Measurements from ENCODE around the gene MASP1. TPM values are rescaled to one million over a fixed set of nuclear protein-coding genes. Genes with fewer than 3 reads are reported as not detected.

MASP1 gene
- total RNA-seq, 1 experiment from 2014 or later, result not detected

DNA sequence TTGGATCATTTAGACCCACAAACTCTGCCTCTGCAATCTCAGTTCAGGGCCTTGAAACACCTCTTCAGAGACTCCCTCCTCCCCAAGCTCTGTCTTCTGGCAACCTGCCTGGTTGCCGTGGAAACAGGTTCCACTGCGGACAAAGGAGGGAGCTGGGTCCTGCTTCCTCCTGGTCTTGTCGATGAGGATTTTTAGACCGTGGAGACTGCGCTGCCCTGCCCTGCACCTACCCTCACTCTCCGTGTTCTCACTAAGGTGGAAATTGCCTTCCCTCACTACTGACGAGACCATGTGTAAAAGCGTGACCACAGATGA lies 94.2 kb downstream of the MASP1 start, which contains the start of gene RTP1:
Gene RTP1 (plus strand): TSS at position 152 of the 315 bp plus-strand sequence. CDS start 30 bp downstream, at position 182.
- intact Hi-C loops (cut with micrococcal nuclease), result no loop called here
- Histone ChIP-seq H3K4me1 (ENCODE audit: control insufficient read depth in 1 of 2, insufficient read depth in 2 of 2, low read length in 2 of 2) (no peaks in the 10 kb centered on the region), H3K4me3 (replicated peaks in 1 of 2; ENCODE audit: low read depth in 1 of 2, low read length in 2 of 2) (no peak within 1 kb of the TSS), H3K27me3 (ENCODE audit: insufficient read depth, low read length) (peaks cover 15% of the 10 kb centered on the region; the same call in 1 of the 2 replicates), H3K79me2 (ENCODE audit: insufficient read depth, low read length) (no peaks in the 10 kb centered on the region), H3K9ac (ENCODE audit: low read length) (no peak within 1 kb of the TSS), H3K9me3 (ENCODE audit: control insufficient read depth in 1 of 2, insufficient read depth in 1 of 2, low read depth in 1 of 2, low read length in 2 of 2) (no peaks in the 10 kb centered on the region), H3K9me2 (ENCODE audit: insufficient read depth) (no peaks in the 10 kb centered on the region), H3K4me2 (ENCODE audit: low read length) (no peak within 1 kb of the TSS), H2AFZ (ENCODE audit: low read depth, low read length, poor library complexity, severe bottlenecking) (no peak within 1 kb of the TSS), H3K27ac (ENCODE audit: low read depth, low read length) (no peak within 1 kb of the TSS), H4K20me1 (ENCODE audit: insufficient read depth) (no peaks in the 10 kb centered on the region), H3K36me3 (ENCODE audit: control insufficient read depth in 1 of 2, insufficient read depth in 2 of 2, low read length in 2 of 2) (no peaks in the 10 kb centered on the region)
- TF ChIP-seq CBX3 (IDR thresholded peaks at IDR 0.05; ENCODE audit: low read depth), result no peak
- TF ChIP-seq ZBTB33 (IDR thresholded peaks at IDR 0.05; ENCODE audit: extremely low read depth, insufficient replicate concordance, low read length), result no peak
- TF ChIP-seq POLR2AphosphoS5 (IDR thresholded peaks at IDR 0.05; ENCODE audit: low read depth, low read length), result no peak
- no peak for TF ChIP-seq JUND (IDR thresholded peaks at IDR 0.05)
- TF ChIP-seq SP1 (IDR thresholded peaks at IDR 0.05; ENCODE audit: low read depth), result no peak
- no peak for TF ChIP-seq EZH2 (IDR thresholded peaks at IDR 0.05)
- TF ChIP-seq EGR1 (IDR thresholded peaks at IDR 0.05; ENCODE audit: low read depth), result no peak
- ChIA-PET POLR2A (no interaction called here), CTCF (no interaction called here), RAD21 (ENCODE audit: low non-redundant PET in 1 of 2, low total read pairs in 2 of 2, uncharacterized antibody in 2 of 2, unreplicated experiment in 2 of 2) (no interaction called here)
- no peak for DNase-seq (ENCODE audit: low read depth, low spot score)
- ATAC-seq, result no peak
- no TSS peak for BruUV-seq (replicated peaks)

- ChIA-PET RAD21 (ENCODE audit: low non-redundant PET in 1 of 2, low total read pairs in 2 of 2, uncharacterized antibody in 2 of 2, unreplicated experiment in 2 of 2) (no interaction called here), POLR2A (no interaction called here), CTCF (no interaction called here)
- H3K4me1 ChIP-seq (ENCODE audit: control insufficient read depth in 1 of 2, insufficient read depth in 2 of 2, low read length in 2 of 2), result no peaks in the 10 kb centered on the region
- H3K27ac ChIP-seq (ENCODE audit: low read depth, low read length), result no peak overlapping the region
- H3K9me3 ChIP-seq (ENCODE audit: control insufficient read depth in 1 of 2, insufficient read depth in 1 of 2, low read depth in 1 of 2, low read length in 2 of 2), result no peaks in the 10 kb centered on the region
- H3K9me2 ChIP-seq (ENCODE audit: insufficient read depth), result no peaks in the 10 kb centered on the region
- ATAC-seq (no peak), DNase-seq (ENCODE audit: low read depth, low spot score) (no peak)
- no peak overlapping the region for H3K9ac ChIP-seq (ENCODE audit: low read length)
- no peak overlapping the region for H3K4me2 ChIP-seq (ENCODE audit: low read length)
- H3K79me2 ChIP-seq (ENCODE audit: insufficient read depth, low read length), result no peaks in the 10 kb centered on the region
- no peaks in the 10 kb centered on the region for H3K36me3 ChIP-seq (ENCODE audit: control insufficient read depth in 1 of 2, insufficient read depth in 2 of 2, low read length in 2 of 2)
- no peaks in the 10 kb centered on the region for H4K20me1 ChIP-seq (ENCODE audit: insufficient read depth)
- no TSS peak for BruUV-seq (replicated peaks)
- TF ChIP-seq POLR2AphosphoS5 (IDR thresholded peaks at IDR 0.05; ENCODE audit: low read depth, low read length), result no peak
- peaks cover 13% of the 10 kb centered on the region; the same call in 1 of the 2 replicates for H3K27me3 ChIP-seq (ENCODE audit: insufficient read depth, low read length)
- intact Hi-C loops (cut with micrococcal nuclease), result no loop called here
- no peak overlapping the region for H3K4me3 ChIP-seq (replicated peaks in 1 of 2; ENCODE audit: low read depth in 1 of 2, low read length in 2 of 2)
- H2AFZ ChIP-seq (ENCODE audit: low read depth, low read length, poor library complexity, severe bottlenecking), result no peak overlapping the region
These were observed 94.8 kb downstream of the MASP1 start for GRCh38 chr3:187196573-187197334.
